ENCODE measurements around the gene MLXIPL. TPM values are rescaled to one million over a fixed set of nuclear protein-coding genes. Genes with fewer than 3 reads are reported as not detected.

MLXIPL gene
- total and polyA plus RNA-seq, 4 donors = 50.3 to 384 (median 232) TPM

GRCh38 chr7:73631558-73631957 is 7.2 kb upstream of the MLXIPL start (continued):
- TF ChIP-seq RXRA (IDR thresholded peaks at IDR 0.05) (no peak), MAX (IDR thresholded peaks at IDR 0.05) (no peak), NR2F2 (IDR thresholded peaks at IDR 0.05) (no peak)

GRCh38 chr7:73628504-73628903 is 4.2 kb upstream of the MLXIPL start:
- Histone ChIP-seq H3K4me3 (ENCODE audit: low read depth in 1 of 3, low read length in 3 of 3) (no peak overlapping the region), H3K27ac (ENCODE audit: low read depth in 1 of 2, low read length in 2 of 2) (no peak overlapping the region), H3K9ac (ENCODE audit: low read depth in 1 of 2, low read length in 2 of 2) (no peak overlapping the region), H3K36me3 (ENCODE audit: control insufficient read depth in 4 of 4, insufficient read depth in 3 of 4, low read depth in 1 of 4, low read length in 3 of 4) (no peaks in the 10 kb centered on the region), H3K9me3 (ENCODE audit: control insufficient read depth in 4 of 4, low read length in 3 of 4) (no peaks in the 10 kb centered on the region), H3K27me3 (ENCODE audit: control insufficient read depth in 4 of 4, insufficient read depth in 4 of 4, low read length in 3 of 4) (no peaks in the 10 kb centered on the region), H3K4me1 (ENCODE audit: control insufficient read depth in 4 of 4, insufficient read depth in 4 of 4, low read length in 3 of 4) (peaks cover under 1 to 14% (median 6%) of the 10 kb centered on the region in 4 donors)
- no peak for TF ChIP-seq HNF4G (IDR thresholded peaks at IDR 0.05)
- no peak for TF ChIP-seq YY1 (IDR thresholded peaks at IDR 0.05)
- TF ChIP-seq EGR1 (IDR thresholded peaks at IDR 0.05; ENCODE audit: low read depth in 2 of 2) = no peak
- TF ChIP-seq FOXA1 (IDR thresholded peaks at IDR 0.05) = no peak
- no peak for TF ChIP-seq RAD21 (IDR thresholded peaks at IDR 0.05)
- TF ChIP-seq REST (IDR thresholded peaks at IDR 0.05) = no peak
- TF ChIP-seq JUND (IDR thresholded peaks at IDR 0.05) = no peak
- TF ChIP-seq MAX (IDR thresholded peaks at IDR 0.05) = no peak
- no peak for TF ChIP-seq ZBTB33 (IDR thresholded peaks at IDR 0.05)
- no peak for TF ChIP-seq ATF3 (IDR thresholded peaks at IDR 0.05)
- no peak for TF ChIP-seq GABPA (IDR thresholded peaks at IDR 0.05 in 1 of 2, conservative IDR thresholded peaks at IDR 0.05 in 1 of 2)
- TF ChIP-seq NR2F2 (IDR thresholded peaks at IDR 0.05) = no peak
- no peak for TF ChIP-seq FOXA2 (IDR thresholded peaks at IDR 0.05)
- no peak for TF ChIP-seq CTCF (IDR thresholded peaks at IDR 0.05; ENCODE audit: low read depth, low read length, missing input control)
- TF ChIP-seq SP1 (IDR thresholded peaks at IDR 0.05) = no peak
- no peak for TF ChIP-seq TAF1 (conservative IDR thresholded peaks at IDR 0.05)
- TF ChIP-seq RXRA (IDR thresholded peaks at IDR 0.05) = no peak
- no peak for TF ChIP-seq HNF4A (conservative IDR thresholded peaks at IDR 0.05)
- no peak for DNase-seq (ENCODE audit: low spot score)
- 73% methylated on average over 4 of the region's 4 CpGs for WGBS

All from liver (tissue), 9 donors.